Middle frontal gyrus (tissue), 1 donor: ENCODE data around the gene PIGH.
"Not testable (repeated sequence)": the region's sequence is repeated elsewhere in the genome, so short reads cannot be mapped to it uniquely, and the experiment has no call there.

Experiments
- DNase-seq: peaks from one replicate; pipeline ENCODE4 v3.0.0-alpha.2; 2015; ENCODE audit warnings: low spot score; ENCODE audit errors: extremely low spot score

The PIGH gene

GRCh38 chr14:67553547-67553946 lies 46.5 kb downstream of the PIGH start:
- no peak for DNase-seq

- no peak for DNase-seq
Measured at GRCh38 chr14:67551940-67552339, 48.1 kb downstream of the PIGH start.

- DNase-seq: no peak
Measured at GRCh38 chr14:67551123-67551522, 48.9 kb downstream of the PIGH start.

DNA sequence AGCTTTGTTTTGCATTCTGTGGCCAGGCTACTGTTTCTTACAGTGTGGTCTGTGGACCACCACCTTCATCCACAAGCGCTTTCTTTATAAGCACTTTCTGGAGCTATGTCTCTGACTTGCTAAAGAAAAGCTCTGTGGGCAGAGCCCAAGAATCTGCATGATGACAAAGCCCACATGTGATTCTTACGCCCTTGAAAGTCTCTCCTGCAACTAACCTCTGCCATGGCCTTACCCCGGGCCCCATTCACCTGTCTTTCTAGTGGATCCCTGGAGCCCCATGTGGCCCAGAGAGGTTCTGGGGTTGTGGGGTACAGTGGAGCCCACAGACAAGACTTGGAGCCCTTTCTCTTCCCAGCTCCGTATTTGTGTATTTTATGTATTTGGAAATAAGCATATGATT lies 50.3 kb downstream of the PIGH start:
- no peak for DNase-seq

GRCh38 chr14:67547224-67547780 lies 52.8 kb downstream of the PIGH start:
- no peak for DNase-seq

DNA sequence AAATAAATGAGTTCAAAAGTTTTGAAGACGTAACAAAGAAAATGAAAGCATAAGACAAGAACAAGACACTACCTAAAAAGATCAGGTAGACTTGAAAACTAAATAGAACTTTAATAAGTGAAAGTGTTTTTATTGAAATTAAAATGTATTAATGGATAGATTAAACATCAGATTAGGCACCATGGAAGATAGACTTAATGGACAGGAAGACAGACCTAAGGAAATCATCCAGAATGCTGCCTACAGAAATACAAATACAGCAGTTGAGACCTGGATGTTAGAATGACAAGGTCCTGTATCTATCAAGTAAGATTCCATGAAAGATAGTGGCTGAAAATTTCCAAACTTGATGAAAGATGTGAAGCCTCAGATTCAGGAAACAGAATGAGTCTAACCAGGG lies 55.5 kb downstream of the PIGH start:
- DNase-seq: no peak

DNA sequence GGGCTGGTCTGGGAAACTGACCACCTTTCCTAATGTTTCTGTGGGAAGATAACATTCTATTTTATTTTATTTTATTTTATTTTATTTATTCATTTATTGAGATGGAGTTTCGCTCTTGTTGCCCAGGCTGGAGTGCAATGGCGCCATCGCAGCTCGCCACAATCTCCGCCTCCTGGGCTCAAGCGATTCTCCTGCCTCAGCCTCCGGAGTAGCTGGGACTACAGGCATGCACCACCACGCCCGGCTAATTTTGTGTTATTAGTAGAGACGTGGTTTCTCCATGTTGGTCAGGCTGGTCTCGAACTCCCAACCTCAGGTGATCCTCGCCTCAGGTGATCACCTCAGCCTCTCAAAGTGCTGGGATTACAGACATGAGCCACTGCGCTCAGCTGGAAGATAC lies 57.4 kb downstream of the PIGH start:
- not testable (repeated sequence) for DNase-seq

GRCh38 chr14:67541448-67542387 lies 58.4 kb downstream of the PIGH start:
- DNase-seq: no peak
